Gastrocnemius medialis (tissue), 4 donors: Measurements from ENCODE around the gene CBY2. TPM values are rescaled to one million over a fixed set of nuclear protein-coding genes. Genes with fewer than 3 reads are reported as not detected.

Experiments
- ATAC-seq, 2 donors: fragments of 150-250 bp; one replicate each; pipeline ENCODE4 v1.9.1; 2016
- DNase-seq, 2 donors: peaks; one replicate each; pipeline ENCODE4 v3.0.0-alpha.2; 2019
- H3K27ac ChIP-seq, 4 donors: fragments of 200-600 bp; sonication (generic); 1 replicate in 1 of 4; 2 replicates in 3 of 4; pipeline ENCODE4 v1.5.1; 2016 to 2018; ENCODE audit warnings: mild to moderate bottlenecking in 2 of 4, moderate library complexity in 1 of 4
- H3K27me3 ChIP-seq, 3 donors: fragments of 200-600 bp; sonication (generic) in 2 of 3; 1 replicate in 1 of 3; 2 replicates in 2 of 3; pipeline versions ENCODE4 v1.5.1 to v1.6.0; 2016 to 2019; ENCODE audit warnings: mild to moderate bottlenecking in 1 of 3, moderate library complexity in 1 of 3
- H3K36me3 ChIP-seq, 2 donors: fragments of 200-600 bp; sonication (generic) in 1 of 2; one replicate each; pipeline ENCODE4 v1.5.1; 2017 to 2018
- H3K4me1 ChIP-seq, 2 donors: fragments of 200-600 bp; sonication (generic) in 1 of 2; one replicate each; pipeline ENCODE4 v1.5.1; 2016 to 2017; ENCODE audit warnings: mild to moderate bottlenecking in 2 of 2
- H3K4me3 ChIP-seq, 4 donors: fragments of 200-600 bp; sonication (generic) in 3 of 4; 1 replicate in 1 of 4; 2 replicates in 3 of 4; pipeline ENCODE4 v1.5.1; 2016 to 2019; ENCODE audit warnings: mild to moderate bottlenecking in 2 of 4
- H3K9me3 ChIP-seq, 3 donors: fragments of 200-600 bp; sonication (generic) in 2 of 3; 1 replicate in 1 of 3; 2 replicates in 2 of 3; pipeline ENCODE4 v1.5.1; 2016 to 2019
- POLR2A ChIP-seq, 2 donors: fragments of 450-650 bp; IDR thresholded peaks; one replicate each; pipeline ENCODE4 v1.6.1; 2017; ENCODE audit warnings: antibody characterized with exemption in 2 of 2, mild to moderate bottlenecking in 2 of 2, moderate library complexity in 2 of 2
- in situ Hi-C, 4 donors: fragments of 200-750 bp; cut with MboI; loops; one replicate each; pipeline versions ENCODE4 v1.15.0 to v1.8.0; 2017; ENCODE audit warnings: low sequenced_read_pairs in 4 of 4
- intact Hi-C: fragments of 100-400 bp; cut with DNase I; formaldehyde crosslinking; loops from one replicate; pipeline ENCODE4 v1.15.1; 2023; ENCODE audit warnings: low total_unique reads
- total RNA-seq, 4 donors: library from RNA; depleted of rRNA; stranded (reverse); fragments of >200 nt; gene quantifications; one replicate each; pipeline versions ENCODE4 v1.1.0 to v1.2.3, GENCODE V29; 2016
- TF ChIP-seq, protein P1 (sequence below), 5 experiments: fragments of 450-650 bp in 3 of 5; fragments of 200-600 bp in 2 of 5; sonication (generic) in 2 of 5; IDR thresholded peaks in 4 of 5; conservative IDR thresholded peaks in 1 of 5; 1 replicate in 4 of 5; 2 replicates in 1 of 5; pipeline ENCODE4 v1.5.1; 2016 to 2019; ENCODE audit warnings: antibody characterized with exemption in 5 of 5, mild to moderate bottlenecking in 3 of 5, moderate library complexity in 3 of 5

The CBY2 gene
- total RNA-seq, 4 donors from 2014 or later, result not detected

DNA sequence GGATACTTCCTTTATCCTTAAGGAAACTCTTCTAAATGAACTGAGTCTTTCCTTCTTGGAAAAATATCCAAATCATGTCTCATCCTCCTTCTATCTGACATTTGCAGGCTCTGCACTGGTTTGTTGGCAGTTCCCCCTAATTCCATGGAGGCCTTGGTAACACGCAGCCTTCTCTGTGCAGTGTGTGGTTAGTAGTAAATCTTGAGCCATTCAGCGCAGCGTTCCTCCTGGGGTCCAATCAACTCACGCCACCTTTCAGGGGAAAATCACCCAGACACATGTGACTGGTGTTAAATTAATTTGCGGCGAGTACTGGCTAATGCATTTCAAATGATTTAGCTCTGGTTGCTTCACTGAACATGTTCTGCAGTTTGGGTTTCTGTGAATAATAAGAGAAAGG is 21.0 kb upstream of the CBY2 start:
- TF ChIP-seq POLR2A (IDR thresholded peaks at IDR 0.05), result no peak
- TF ChIP-seq, protein P1, sequence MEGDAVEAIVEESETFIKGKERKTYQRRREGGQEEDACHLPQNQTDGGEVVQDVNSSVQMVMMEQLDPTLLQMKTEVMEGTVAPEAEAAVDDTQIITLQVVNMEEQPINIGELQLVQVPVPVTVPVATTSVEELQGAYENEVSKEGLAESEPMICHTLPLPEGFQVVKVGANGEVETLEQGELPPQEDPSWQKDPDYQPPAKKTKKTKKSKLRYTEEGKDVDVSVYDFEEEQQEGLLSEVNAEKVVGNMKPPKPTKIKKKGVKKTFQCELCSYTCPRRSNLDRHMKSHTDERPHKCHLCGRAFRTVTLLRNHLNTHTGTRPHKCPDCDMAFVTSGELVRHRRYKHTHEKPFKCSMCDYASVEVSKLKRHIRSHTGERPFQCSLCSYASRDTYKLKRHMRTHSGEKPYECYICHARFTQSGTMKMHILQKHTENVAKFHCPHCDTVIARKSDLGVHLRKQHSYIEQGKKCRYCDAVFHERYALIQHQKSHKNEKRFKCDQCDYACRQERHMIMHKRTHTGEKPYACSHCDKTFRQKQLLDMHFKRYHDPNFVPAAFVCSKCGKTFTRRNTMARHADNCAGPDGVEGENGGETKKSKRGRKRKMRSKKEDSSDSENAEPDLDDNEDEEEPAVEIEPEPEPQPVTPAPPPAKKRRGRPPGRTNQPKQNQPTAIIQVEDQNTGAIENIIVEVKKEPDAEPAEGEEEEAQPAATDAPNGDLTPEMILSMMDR (IDR thresholded peaks at IDR 0.05 in 4 of 5, conservative IDR thresholded peaks at IDR 0.05 in 1 of 5), result no peak
- Histone ChIP-seq H3K27ac (no peak overlapping the region), H3K9me3 (no peaks in the 10 kb centered on the region), H3K4me3 (no peak overlapping the region), H3K36me3 (no peaks in the 10 kb centered on the region), H3K4me1 (no peaks in the 10 kb centered on the region), H3K27me3 (no peaks in the 10 kb centered on the region)
- in situ Hi-C loops, result no loop called here
- no peak for DNase-seq
- intact Hi-C loops, result no loop called here
- ATAC-seq, result no peak

DNA sequence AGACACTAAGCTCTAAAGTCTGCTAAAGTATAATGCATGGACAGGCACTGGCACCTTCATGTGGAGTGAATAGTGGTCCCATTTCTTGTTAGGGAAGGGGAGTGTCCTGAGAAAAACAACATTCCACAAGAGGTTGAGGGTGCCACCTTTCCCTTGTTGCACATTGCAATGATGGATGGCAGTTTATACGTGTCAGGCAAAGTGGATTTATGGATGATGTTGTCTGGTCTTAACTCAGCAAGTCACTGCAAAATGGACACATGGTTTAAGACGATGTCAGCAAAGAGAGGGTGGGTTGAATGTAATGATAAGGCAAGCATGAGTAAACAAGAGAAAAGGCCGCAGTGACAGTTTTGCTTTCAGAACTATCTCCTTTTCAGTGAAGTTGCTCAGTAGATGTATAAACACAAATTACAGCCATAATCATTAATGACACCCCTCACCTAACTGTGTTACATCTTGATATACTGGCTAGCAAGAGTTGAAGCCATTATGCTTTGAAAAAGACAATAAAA is 19.6 kb upstream of the CBY2 start:
- Histone ChIP-seq H3K36me3 (no peaks in the 10 kb centered on the region), H3K4me1 (no peaks in the 10 kb centered on the region), H3K27me3 (no peaks in the 10 kb centered on the region), H3K27ac (no peak overlapping the region), H3K4me3 (no peak overlapping the region), H3K9me3 (no peaks in the 10 kb centered on the region)
- ATAC-seq (no peak), DNase-seq (no peak)
- intact Hi-C loops, result no loop called here
- TF ChIP-seq POLR2A (IDR thresholded peaks at IDR 0.05), result no peak
- TF ChIP-seq, protein P1 (IDR thresholded peaks at IDR 0.05 in 4 of 5, conservative IDR thresholded peaks at IDR 0.05 in 1 of 5), result no peak
- in situ Hi-C loops, result no loop called here

GRCh38 chr13:45683701-45684100 is 18.4 kb upstream of the CBY2 start:
- in situ Hi-C loops, result no loop called here

GRCh38 chr13:45688577-45688976 is 13.5 kb upstream of the CBY2 start:
- no peak for TF ChIP-seq POLR2A (IDR thresholded peaks at IDR 0.05)
- H3K9me3 ChIP-seq, result no peaks in the 10 kb centered on the region
- no peaks in the 10 kb centered on the region for H3K36me3 ChIP-seq
- intact Hi-C loops, result no loop called here
- no peak for ATAC-seq
- in situ Hi-C loops, result no loop called here
- no peak overlapping the region for H3K4me3 ChIP-seq
- H3K27me3 ChIP-seq, result no peaks in the 10 kb centered on the region
- DNase-seq, result no peak
- no peaks in the 10 kb centered on the region for H3K4me1 ChIP-seq
- no peak overlapping the region for H3K27ac ChIP-seq

More at GRCh38 chr13:45683701-45684100, 18.4 kb upstream of the CBY2 start:
- no peaks in the 10 kb centered on the region for H3K4me1 ChIP-seq
- no peak for DNase-seq
- no peaks in the 10 kb centered on the region for H3K9me3 ChIP-seq
- no peak for ATAC-seq
- no peaks in the 10 kb centered on the region for H3K36me3 ChIP-seq
- H3K27me3 ChIP-seq, result no peaks in the 10 kb centered on the region
- intact Hi-C loops, result no loop called here
- TF ChIP-seq POLR2A (IDR thresholded peaks at IDR 0.05), result no peak
- TF ChIP-seq, protein P1 (IDR thresholded peaks at IDR 0.05 in 4 of 5, conservative IDR thresholded peaks at IDR 0.05 in 1 of 5), result no peak
- H3K27ac ChIP-seq, result no peak overlapping the region
- no peak overlapping the region for H3K4me3 ChIP-seq

DNA sequence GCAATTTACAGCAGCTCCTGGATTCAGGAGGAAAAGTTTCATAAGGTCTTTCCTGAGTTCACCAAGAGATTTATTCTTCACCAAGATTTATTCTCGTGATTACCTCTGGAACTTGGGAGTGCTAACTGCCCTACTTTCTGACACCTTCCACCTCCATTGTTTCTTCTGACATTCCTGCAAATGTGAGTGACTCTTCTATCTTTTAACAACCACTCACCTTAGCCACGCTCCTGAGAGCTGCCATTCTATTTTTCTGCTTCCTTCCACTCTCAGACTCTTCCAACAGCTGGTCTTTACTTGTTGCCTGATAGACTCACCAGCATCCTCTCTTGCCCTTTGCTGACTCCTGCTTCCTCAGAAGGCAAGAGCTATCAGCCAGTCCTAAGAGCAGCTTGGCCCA is 11.5 kb upstream of the CBY2 start:
- Histone ChIP-seq H3K27me3 (no peaks in the 10 kb centered on the region), H3K4me3 (no peak overlapping the region), H3K36me3 (no peaks in the 10 kb centered on the region), H3K4me1 (no peaks in the 10 kb centered on the region), H3K9me3 (no peaks in the 10 kb centered on the region), H3K27ac (no peak overlapping the region)
- DNase-seq (no peak), ATAC-seq (no peak)
- no peak for TF ChIP-seq POLR2A (IDR thresholded peaks at IDR 0.05)
- TF ChIP-seq, protein P1 (IDR thresholded peaks at IDR 0.05 in 4 of 5, conservative IDR thresholded peaks at IDR 0.05 in 1 of 5), result no peak
- in situ Hi-C loops (no loop called here), intact Hi-C loops (no loop called here)
